Heart right ventricle (tissue), 16 donors: ENCODE results near the gene ANAPC16. TPM values are rescaled to one million over a fixed set of nuclear protein-coding genes. Genes with fewer than 3 reads are reported as not detected.
A peak's percentile ranks its signal among the peaks of the same experiment; 100 is the strongest.

Source experiments
- ATAC-seq, 8 donors: fragments of 200-7000 bp; cut with Tn5 transposase; one replicate each; pipeline ENCODE4 v1.9.1; 2020; ENCODE audit warnings: mild to moderate bottlenecking in 8 of 8, moderate library complexity in 8 of 8, moderate number of reproducible peaks in 1 of 8
- DNase-seq, 2 donors: peaks; one replicate each; pipeline ENCODE4 v3.0.0-alpha.2; 2020
- H3K27ac ChIP-seq, 10 donors: fragments of 200-600 bp; sonication (generic) in 2 of 10; one replicate each; pipeline versions ENCODE4 v1.5.0 to v1.8.0; 2020 to 2022; ENCODE audit warnings: mild to moderate bottlenecking in 3 of 10
- H3K27me3 ChIP-seq, 7 donors: fragments of 200-600 bp; one replicate each; pipeline ENCODE4 v1.8.0; 2021 to 2022; ENCODE audit warnings: mild to moderate bottlenecking in 2 of 7
- H3K36me3 ChIP-seq, 9 donors: fragments of 200-600 bp; sonication (generic) in 1 of 9; one replicate each; pipeline versions ENCODE4 v1.5.0 to v1.8.0; 2020 to 2022; ENCODE audit warnings: mild to moderate bottlenecking in 2 of 9
- H3K4me1 ChIP-seq, 9 donors: fragments of 200-600 bp; sonication (generic) in 1 of 9; one replicate each; pipeline versions ENCODE4 v1.5.0 to v1.8.0; 2020 to 2022; ENCODE audit warnings: mild to moderate bottlenecking in 4 of 9
- H3K4me3 ChIP-seq, 10 donors: fragments of 200-600 bp; sonication (generic) in 2 of 10; one replicate each; pipeline versions ENCODE4 v1.5.0 to v1.8.0; 2020 to 2022; ENCODE audit warnings: mild to moderate bottlenecking in 7 of 10, moderate library complexity in 2 of 10
- H3K9me3 ChIP-seq, 11 donors: fragments of 200-600 bp in 10 of 11; sonication (generic) in 2 of 11; one replicate each; pipeline versions ENCODE4 v1.5.0 to v1.8.0; 2013 to 2022; ENCODE audit warnings: mild to moderate bottlenecking in 2 of 11, control low read depth in 1 of 11, moderate library complexity in 1 of 11
- WGBS, 2 donors: extraction: QIAGEN DNeasy Blood & Tissue Kit; methylation state at CpG; one replicate each; pipeline ENCODE4 v1.1.7; 2013; ENCODE audit warnings: inconsistent platforms in 1 of 2; 5-methylcytosine and 5-hydroxymethylcytosine counted together
- intact Hi-C, 10 donors: fragments of 100-400 bp; cut with DNase I; formaldehyde crosslinking; loops; one replicate each; pipeline versions ENCODE4 v1.11.1 to v1.14.2; 2022
- polyA plus RNA-seq, 2 donors: library from polyadenylated mRNA; stranded (reverse); fragments of 200-250 nt; gene quantifications; one replicate each; pipeline ENCODE4 v1.2.3, GENCODE V29; 2013
- total RNA-seq, 10 donors: library from RNA; stranded (reverse); fragmentation: NEBNext Ultra II Directional in 3 of 10; extraction: Animal tissue kit (Norgen Biotek cat#: 25700) in 3 of 10; gene quantifications; one replicate each; pipeline versions ENCODE4 v1.2.1 to v1.2.4, GENCODE V29; 2021 to 2023
- TF ChIP-seq, protein P1 (sequence below), 9 donors: fragments of 200-600 bp; sonication (generic) in 2 of 9; IDR thresholded peaks; one replicate each; pipeline versions ENCODE4 v1.5.0 to v1.8.0; 2021 to 2022; ENCODE audit warnings: antibody characterized with exemption in 9 of 9, mild to moderate bottlenecking in 5 of 9, moderate library complexity in 1 of 9
- donor health status: Arrhythmogenic right ventricular cardiomyopathy.
- donor health status: ischemic (EF 13 %, LVEDD 7.1; RV severe dilation, severe dysfunction).
- donor health status: healthy with polysubstance abuse.
- donor health status: DM: no; HTN: yes; CAD: no.
- donor health status: DM: no; HTN: no; CAD: no.
- donor health status: ischemic (EF 25% LVEDD 6.9; RV normal size, moderate dysfunction).
- donor health status: ischemic (EF 25% LVEDD 5.7; RV mildly dilated, moderate dysfunction).
- donor health status: healthy.
- donor health status: DM: yes; HTN: yes; CAD: no.
- donor health status: Ischemic cardiomyopathy.
- donor health status: ischemic (EF 35%, LVEDD 5.7; RV mildly dilated, moderate dysfunction).
- donor health status: nonischemic (EF 11% LVEDD 7.7; RV severe dilation, severe dysfunction).
- donor health status: DM: yes; HTN: yes; CAD: no.
- donor health status: PGD.
- donor health status: ischemic (EF 29% LVEDD 5.4; RV normal size, mild dysfunction).
- donor health status: nonischemic (EF 23%, LVEDD 6.1; RV moderate dilation, normal function).

Gene ANAPC16
- total and polyA plus RNA-seq, 12 donors: 129 to 246 (median 206) TPM

DNA sequence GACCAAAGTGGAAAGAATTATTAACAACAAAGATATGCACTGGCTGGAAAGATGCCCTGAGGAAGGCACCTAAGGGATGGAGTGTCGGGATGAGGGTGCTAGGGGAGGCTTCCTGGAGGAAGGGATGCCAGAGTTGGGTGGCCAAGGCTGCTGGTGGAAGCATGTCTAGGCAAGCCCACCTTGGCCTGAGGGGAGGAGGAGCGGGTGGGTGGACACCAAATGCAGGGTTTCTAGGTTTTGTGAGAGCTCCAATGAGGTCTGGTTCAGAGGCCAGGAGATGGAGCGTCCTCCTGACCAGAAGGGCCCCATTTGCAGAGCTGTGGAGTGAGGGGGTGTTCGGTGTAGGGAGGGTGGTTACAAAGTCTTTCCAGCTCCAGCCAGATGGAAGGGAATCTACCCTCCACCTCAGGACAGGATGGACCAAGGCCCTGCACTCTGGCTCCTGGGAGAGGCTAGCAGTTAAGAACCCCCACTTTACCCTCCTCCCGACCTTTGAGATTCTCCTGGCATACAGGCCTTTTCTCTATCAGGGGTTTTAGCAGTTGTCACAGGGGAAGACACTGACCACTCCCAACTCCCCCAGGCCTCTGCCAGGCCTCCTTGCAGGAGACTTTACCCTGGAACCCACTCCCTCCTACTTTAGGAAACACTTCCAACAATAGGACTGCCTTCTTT lies 54.9 kb downstream of the ANAPC16 start:
- Histone ChIP-seq H3K36me3 (peaks cover 0 to 15% (median 10%) of the 10 kb centered on the region in 9 donors), H3K4me3 (no peak overlapping the region), H3K27ac (peak overlapping the region in 9 of 10 donors; percentile 21 to 100 (median 94)), H3K9me3 (no peaks in the 10 kb centered on the region), H3K4me1 (peaks cover 0 to 39% (median 30%) of the 10 kb centered on the region in 9 donors), H3K27me3 (no peaks in the 10 kb centered on the region)
- WGBS, 2 donors: 83 to 90% methylated on average over 5 of the region's 5 CpGs
- ATAC-seq (no peak), DNase-seq (no peak)
- intact Hi-C loops: loop anchor here in 5 of 10 donors (5.0 kb wide), 4 partner anchors 47 to 67 kb away; partner anchors contain the start of genes ANAPC16 (in 1 of the 5) and ASCC1 (in 1 of the 5)
- TF ChIP-seq, protein P1, sequence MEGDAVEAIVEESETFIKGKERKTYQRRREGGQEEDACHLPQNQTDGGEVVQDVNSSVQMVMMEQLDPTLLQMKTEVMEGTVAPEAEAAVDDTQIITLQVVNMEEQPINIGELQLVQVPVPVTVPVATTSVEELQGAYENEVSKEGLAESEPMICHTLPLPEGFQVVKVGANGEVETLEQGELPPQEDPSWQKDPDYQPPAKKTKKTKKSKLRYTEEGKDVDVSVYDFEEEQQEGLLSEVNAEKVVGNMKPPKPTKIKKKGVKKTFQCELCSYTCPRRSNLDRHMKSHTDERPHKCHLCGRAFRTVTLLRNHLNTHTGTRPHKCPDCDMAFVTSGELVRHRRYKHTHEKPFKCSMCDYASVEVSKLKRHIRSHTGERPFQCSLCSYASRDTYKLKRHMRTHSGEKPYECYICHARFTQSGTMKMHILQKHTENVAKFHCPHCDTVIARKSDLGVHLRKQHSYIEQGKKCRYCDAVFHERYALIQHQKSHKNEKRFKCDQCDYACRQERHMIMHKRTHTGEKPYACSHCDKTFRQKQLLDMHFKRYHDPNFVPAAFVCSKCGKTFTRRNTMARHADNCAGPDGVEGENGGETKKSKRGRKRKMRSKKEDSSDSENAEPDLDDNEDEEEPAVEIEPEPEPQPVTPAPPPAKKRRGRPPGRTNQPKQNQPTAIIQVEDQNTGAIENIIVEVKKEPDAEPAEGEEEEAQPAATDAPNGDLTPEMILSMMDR (IDR thresholded peaks at IDR 0.05): no peak

DNA sequence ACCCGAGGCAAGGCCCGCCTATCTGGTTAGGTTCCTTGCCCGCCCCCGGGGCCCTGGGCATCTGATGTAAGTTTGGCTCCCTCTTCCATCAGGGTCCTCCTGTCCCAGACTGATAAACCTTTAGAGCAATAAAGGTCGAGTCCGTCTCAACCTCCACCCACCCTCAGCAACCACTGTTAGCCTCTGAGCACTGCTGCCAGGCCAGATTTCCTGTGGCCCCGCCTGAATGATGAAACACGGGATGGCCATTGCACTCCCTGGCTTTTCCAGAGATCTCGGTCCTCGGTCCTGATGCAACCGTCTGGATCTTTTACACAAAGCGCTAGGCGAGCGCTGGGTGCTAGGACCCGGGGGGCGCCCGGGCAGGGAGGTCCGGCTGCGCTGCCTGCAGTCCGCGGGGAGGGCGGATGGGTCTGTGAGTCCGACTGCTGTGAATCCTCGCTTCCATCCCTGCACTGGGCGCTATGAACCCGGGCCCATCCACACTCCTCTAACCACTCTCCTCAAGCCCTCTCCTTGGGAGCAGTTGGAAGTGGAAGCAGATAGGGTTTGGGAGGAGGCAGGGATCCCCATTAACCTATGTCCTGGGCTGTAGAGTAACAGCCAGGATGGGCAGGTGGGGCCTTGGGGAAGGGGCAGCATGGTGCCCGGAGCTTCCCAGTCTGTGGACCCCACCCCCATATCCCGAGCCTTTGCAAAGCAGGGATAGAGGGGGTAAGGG lies 57.0 kb downstream of the ANAPC16 start:
- Histone ChIP-seq H3K27me3 (no peaks in the 10 kb centered on the region), H3K27ac (peak overlapping the region; percentile 93 to 100 (median 98)), H3K4me1 (peaks cover 0 to 52% (median 45%) of the 10 kb centered on the region in 9 donors), H3K4me3 (peak overlapping the region; percentile 55 to 96 (median 78)), H3K36me3 (peaks cover 0 to 24% (median 11%) of the 10 kb centered on the region in 9 donors), H3K9me3 (no peaks in the 10 kb centered on the region)
- WGBS, 2 donors: 1 to 4% methylated on average over 28 of the region's 28 CpGs
- peak; percentile 71 to 83 (median 79) for ATAC-seq
- intact Hi-C loops: loop anchor here in 7 of 10 donors (1.0 to 5.0 kb wide), 12 partner anchors 13 to 64 kb away; partner anchors contain the start of genes ANAPC16 (in 4 of the 7) and ASCC1 (in 4 of the 7)
- TF ChIP-seq, protein P1 (IDR thresholded peaks at IDR 0.05): no peak
- peak; percentile 89 to 91 for DNase-seq

DNA sequence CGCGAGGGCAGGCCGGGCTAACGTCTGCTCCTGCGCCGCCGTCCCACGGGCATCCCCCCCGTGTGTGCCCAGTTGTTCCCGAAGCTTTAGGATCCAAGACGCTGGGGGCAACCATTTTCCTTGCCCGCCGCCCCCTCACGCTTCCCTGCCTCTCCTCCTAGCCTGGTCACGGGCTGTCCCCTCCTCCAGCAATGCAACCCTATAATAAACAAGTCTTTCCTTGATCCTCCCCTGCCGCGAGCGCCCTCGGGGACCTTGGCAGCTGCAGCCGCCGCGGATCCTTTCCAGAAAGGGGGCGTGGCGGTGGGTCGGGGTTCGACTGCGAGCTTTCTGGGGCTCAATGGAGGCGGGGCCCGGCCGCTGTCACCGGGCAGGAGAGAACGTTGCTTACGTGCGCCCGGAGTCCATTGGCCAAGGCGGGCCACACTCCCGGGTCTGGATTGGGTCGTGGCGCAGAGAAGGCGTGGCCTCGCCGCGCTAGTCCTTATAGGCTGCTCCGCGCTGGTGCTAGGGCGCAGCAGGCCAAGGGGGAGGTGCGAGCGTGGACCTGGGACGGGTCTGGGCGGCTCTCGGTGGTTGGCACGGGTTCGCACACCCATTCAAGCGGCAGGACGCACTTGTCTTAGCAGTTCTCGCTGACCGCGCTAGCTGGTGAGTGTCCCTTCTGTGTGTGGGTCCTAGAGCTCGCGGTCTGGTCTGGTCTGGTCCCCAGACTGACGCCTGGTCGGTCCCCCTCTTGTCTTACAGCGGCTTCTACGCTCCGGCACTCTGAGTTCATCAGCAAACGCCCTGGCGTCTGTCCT lies 57.8 kb downstream of the ANAPC16 start, which contains the start of gene DDIT4:
DDIT4 (plus strand) TSS at position 515 of the 803 bp plus-strand sequence. CDS start 293 bp downstream, outside the sequence.
- no peaks in the 10 kb centered on the region for H3K9me3 ChIP-seq
- peaks cover 0 to 24% (median 11%) of the 10 kb centered on the region in 9 donors for H3K36me3 ChIP-seq
- intact Hi-C loops: loop anchor here in 8 of 10 donors (1.0 to 5.0 kb wide), 14 partner anchors 13 to 64 kb away; partner anchors contain the start of genes ANAPC16 (in 4 of the 8) and ASCC1 (in 4 of the 8)
- ATAC-seq (peak; percentile 90 to 95 (median 94)), DNase-seq (peak; percentile 99 to 100)
- H3K27me3 ChIP-seq: no peaks in the 10 kb centered on the region
- peak within 1 kb of the TSS; percentile 93 to 100 (median 98) for H3K27ac ChIP-seq
- TF ChIP-seq, protein P1 (IDR thresholded peaks at IDR 0.05): no peak
- peak within 1 kb of the TSS; percentile 55 to 96 (median 82) for H3K4me3 ChIP-seq
- H3K4me1 ChIP-seq: peaks cover 0 to 52% (median 45%) of the 10 kb centered on the region in 9 donors
- 0 to 1% methylated on average over 64 to 67 of the region's 67 CpGs for WGBS, 2 donors
